PFSK-1 (cell line): ENCODE data around the gene BCL3.

ENCODE experiments used
- POLR2AphosphoS5 ChIP-seq: IDR thresholded peaks from 2 replicates; pipeline ENCODE4 v1.6.1; 2012; ENCODE audit warnings: low read depth, mild to moderate bottlenecking, control low read depth, low read length, moderate library complexity
- TAF1 ChIP-seq: IDR thresholded peaks from 2 replicates; pipeline ENCODE4 v1.6.1; 2012; ENCODE audit warnings: low read length, control low read depth, borderline replicate concordance; ENCODE audit not compliant: insufficient read depth
- TF ChIP-seq, protein P1 (sequence below), 2 experiments: IDR thresholded peaks; 2 replicates each; pipeline versions ENCODE4 v1.6.1 to v1.8.0; 2011 to 2012; ENCODE audit warnings: low read depth in 2 of 2, low read length in 2 of 2, control low read depth in 1 of 2, inconsistent platforms in 1 of 2, mild to moderate bottlenecking in 1 of 2, moderate library complexity in 1 of 2; ENCODE audit not compliant: insufficient read depth in 1 of 2

DNA sequence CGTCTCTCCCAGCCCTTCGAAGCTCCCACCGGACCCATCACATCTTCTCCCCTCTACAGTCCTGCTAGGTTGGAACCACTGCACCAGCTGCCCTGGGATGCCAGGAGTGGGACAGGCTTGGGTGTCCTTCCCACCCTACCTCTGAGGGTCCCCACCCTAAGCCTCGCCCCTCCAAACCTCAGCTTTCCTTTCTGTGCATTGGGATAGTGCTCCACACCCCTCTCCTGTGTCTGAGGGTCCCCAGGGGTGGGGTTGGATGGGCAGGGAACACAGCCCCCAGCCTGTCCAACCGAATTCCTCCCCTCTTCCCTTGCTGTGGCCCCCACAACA, 1.9 kb upstream of the BCL3 start:
- TF ChIP-seq, protein P1, sequence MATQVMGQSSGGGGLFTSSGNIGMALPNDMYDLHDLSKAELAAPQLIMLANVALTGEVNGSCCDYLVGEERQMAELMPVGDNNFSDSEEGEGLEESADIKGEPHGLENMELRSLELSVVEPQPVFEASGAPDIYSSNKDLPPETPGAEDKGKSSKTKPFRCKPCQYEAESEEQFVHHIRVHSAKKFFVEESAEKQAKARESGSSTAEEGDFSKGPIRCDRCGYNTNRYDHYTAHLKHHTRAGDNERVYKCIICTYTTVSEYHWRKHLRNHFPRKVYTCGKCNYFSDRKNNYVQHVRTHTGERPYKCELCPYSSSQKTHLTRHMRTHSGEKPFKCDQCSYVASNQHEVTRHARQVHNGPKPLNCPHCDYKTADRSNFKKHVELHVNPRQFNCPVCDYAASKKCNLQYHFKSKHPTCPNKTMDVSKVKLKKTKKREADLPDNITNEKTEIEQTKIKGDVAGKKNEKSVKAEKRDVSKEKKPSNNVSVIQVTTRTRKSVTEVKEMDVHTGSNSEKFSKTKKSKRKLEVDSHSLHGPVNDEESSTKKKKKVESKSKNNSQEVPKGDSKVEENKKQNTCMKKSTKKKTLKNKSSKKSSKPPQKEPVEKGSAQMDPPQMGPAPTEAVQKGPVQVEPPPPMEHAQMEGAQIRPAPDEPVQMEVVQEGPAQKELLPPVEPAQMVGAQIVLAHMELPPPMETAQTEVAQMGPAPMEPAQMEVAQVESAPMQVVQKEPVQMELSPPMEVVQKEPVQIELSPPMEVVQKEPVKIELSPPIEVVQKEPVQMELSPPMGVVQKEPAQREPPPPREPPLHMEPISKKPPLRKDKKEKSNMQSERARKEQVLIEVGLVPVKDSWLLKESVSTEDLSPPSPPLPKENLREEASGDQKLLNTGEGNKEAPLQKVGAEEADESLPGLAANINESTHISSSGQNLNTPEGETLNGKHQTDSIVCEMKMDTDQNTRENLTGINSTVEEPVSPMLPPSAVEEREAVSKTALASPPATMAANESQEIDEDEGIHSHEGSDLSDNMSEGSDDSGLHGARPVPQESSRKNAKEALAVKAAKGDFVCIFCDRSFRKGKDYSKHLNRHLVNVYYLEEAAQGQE (IDR thresholded peaks at IDR 0.05; ENCODE audit: insufficient read depth in 1 of 2, low read depth in 2 of 2, low read length in 2 of 2), result no peak
- TF ChIP-seq POLR2AphosphoS5 (no peak), TAF1 (no peak)
